Measurements from ENCODE around the gene CHSY3.

The CHSY3 gene

GRCh38 chr5:130023604-130024003 is 119.3 kb downstream of the CHSY3 start:
- DNase-seq (ENCODE audit: low spot score) = no peak

- DNase-seq (ENCODE audit: low spot score) = no peak
Measured at GRCh38 chr5:130024006-130024405, 119.7 kb downstream of the CHSY3 start.

GRCh38 chr5:130025511-130025910 is 121.2 kb downstream of the CHSY3 start:
- no peak for DNase-seq (ENCODE audit: low spot score)

- no peak for DNase-seq (ENCODE audit: low spot score)
Measured at GRCh38 chr5:130032807-130033206, 128.5 kb downstream of the CHSY3 start.

- no peak for DNase-seq (ENCODE audit: low spot score)
Measured at GRCh38 chr5:130034566-130035210, 130.4 kb downstream of the CHSY3 start.

GRCh38 chr5:130035388-130035787 is 131.1 kb downstream of the CHSY3 start:
- DNase-seq (ENCODE audit: low spot score) = no peak

- no peak for DNase-seq (ENCODE audit: low spot score)
Measured at GRCh38 chr5:130037905-130038304, 133.6 kb downstream of the CHSY3 start.

GRCh38 chr5:130043834-130044233 is 139.6 kb downstream of the CHSY3 start:
- DNase-seq (ENCODE audit: low spot score) = no peak

- DNase-seq (ENCODE audit: low spot score) = no peak
Measured at GRCh38 chr5:130045334-130045733, 141.1 kb downstream of the CHSY3 start.

GRCh38 chr5:130050585-130050984 is 146.3 kb downstream of the CHSY3 start:
- DNase-seq (ENCODE audit: low spot score) = no peak

GRCh38 chr5:130052752-130053151 is 148.5 kb downstream of the CHSY3 start:
- DNase-seq (ENCODE audit: low spot score) = no peak

- no peak for DNase-seq (ENCODE audit: low spot score)
Measured at GRCh38 chr5:130055572-130055971, 151.3 kb downstream of the CHSY3 start.

GRCh38 chr5:130061746-130062145 is 157.5 kb downstream of the CHSY3 start:
- DNase-seq (ENCODE audit: low spot score) = no peak

GRCh38 chr5:130063603-130064002 is 159.3 kb downstream of the CHSY3 start:
- no peak for DNase-seq (ENCODE audit: low spot score)

- no peak for DNase-seq (ENCODE audit: low spot score)
Measured at GRCh38 chr5:130064484-130064883, 160.2 kb downstream of the CHSY3 start.

- no peak for DNase-seq (ENCODE audit: low spot score)
Measured at GRCh38 chr5:130065617-130066016, 161.4 kb downstream of the CHSY3 start.

GRCh38 chr5:130066644-130067043 is 162.4 kb downstream of the CHSY3 start:
- DNase-seq (ENCODE audit: low spot score) = no peak

GRCh38 chr5:130067364-130067763 is 163.1 kb downstream of the CHSY3 start:
- no peak for DNase-seq (ENCODE audit: low spot score)

GRCh38 chr5:130068101-130068500 is 163.8 kb downstream of the CHSY3 start:
- no peak for DNase-seq (ENCODE audit: low spot score)

- no peak for DNase-seq (ENCODE audit: low spot score)
Measured at GRCh38 chr5:130068988-130069387, 164.7 kb downstream of the CHSY3 start.

GRCh38 chr5:130074820-130075219 is 170.6 kb downstream of the CHSY3 start:
- DNase-seq (ENCODE audit: low spot score) = no peak

- DNase-seq (ENCODE audit: low spot score) = no peak
Measured at GRCh38 chr5:130077007-130077406, 172.7 kb downstream of the CHSY3 start.

GRCh38 chr5:130078661-130079060 is 174.4 kb downstream of the CHSY3 start:
- DNase-seq (ENCODE audit: low spot score) = no peak

Measured in SK-N-DZ (cell line).